Measurements from ENCODE around the gene TGIF1.
"Not testable (repeated sequence)": the region's sequence is repeated elsewhere in the genome, so short reads cannot be mapped to it uniquely, and the experiment has no call there.

- not testable (repeated sequence) for TF ChIP-seq CTCF, POLR2A (IDR thresholded peaks at IDR 0.05)
These were observed 37.4 kb upstream of the TGIF1 start for GRCh38 chr18:3412528-3412927.

Data from lower leg skin (tissue), 3 donors.